CD14-positive monocyte (primary cell): Measurements from ENCODE around the gene MOB3B. TPM values are rescaled to one million over a fixed set of nuclear protein-coding genes. Genes with fewer than 3 reads are reported as not detected.

Source experiments
- DNase-seq, 3 donors: peaks; one replicate each; pipeline ENCODE4 v3.0.0-alpha.2; 2011 to 2022
- H2AFZ ChIP-seq: 2 replicates; pipeline ENCODE4 v1.6.0; 2012; ENCODE audit warnings: mild to moderate bottlenecking, low read depth, low read length, inconsistent platforms; ENCODE audit not compliant: insufficient read depth, poor library complexity, severe bottlenecking
- H3K27ac ChIP-seq, 2 donors: 1 replicate in 1 of 2; 2 replicates in 1 of 2; pipeline ENCODE4 v1.5.1; 2012 to 2013; ENCODE audit warnings: low read length in 2 of 2, control low read depth in 1 of 2, inconsistent platforms in 1 of 2, low read depth in 1 of 2, mild to moderate bottlenecking in 1 of 2
- H3K27me3 ChIP-seq, 2 donors: one replicate each; pipeline versions ENCODE4 v1.6.0 to v1.6.1; 2011 to 2013; ENCODE audit warnings: low read length in 2 of 2; ENCODE audit not compliant: control insufficient read depth in 2 of 2, insufficient read depth in 2 of 2
- H3K36me3 ChIP-seq, 2 donors: replicated peaks in 1 of 2; 1 replicate in 1 of 2; 2 replicates in 1 of 2; pipeline versions ENCODE4 v1.5.1 to v1.6.1; 2012 to 2013; ENCODE audit warnings: low read length in 2 of 2, control low read depth in 1 of 2, inconsistent platforms in 1 of 2, mild to moderate bottlenecking in 1 of 2; ENCODE audit not compliant: insufficient read depth in 2 of 2, control insufficient read depth in 1 of 2
- H3K4me1 ChIP-seq, 2 donors: 1 replicate in 1 of 2; 2 replicates in 1 of 2; pipeline versions ENCODE4 v1.5.1 to v1.6.1; 2012 to 2013; ENCODE audit warnings: low read length in 2 of 2, control low read depth in 1 of 2, inconsistent platforms in 1 of 2, mild to moderate bottlenecking in 1 of 2, moderate library complexity in 1 of 2; ENCODE audit not compliant: insufficient read depth in 2 of 2, control insufficient read depth in 1 of 2
- H3K4me2 ChIP-seq: replicated peaks from 2 replicates; pipeline ENCODE3; 2012; ENCODE audit warnings: low read length, moderate library complexity, mild to moderate bottlenecking; ENCODE audit not compliant: poor library complexity, severe bottlenecking; ENCODE audit errors: extremely low read depth
- H3K4me3 ChIP-seq, 3 experiments: fragments of 200-600 bp in 1 of 3; sonication (generic) in 1 of 3; replicated peaks in 1 of 3; 1 replicate in 2 of 3; 2 replicates in 1 of 3; pipeline ENCODE4 v1.5.1; 2011 to 2013; ENCODE audit warnings: low read length in 3 of 3, mild to moderate bottlenecking in 3 of 3, control low read depth in 2 of 3, low read depth in 2 of 3, inconsistent platforms in 1 of 3, moderate library complexity in 1 of 3
- H3K79me2 ChIP-seq: 2 replicates; pipeline ENCODE4 v1.6.0; 2012; ENCODE audit warnings: mild to moderate bottlenecking, control low read depth, inconsistent platforms, low read length, moderate library complexity; ENCODE audit not compliant: insufficient read depth
- H3K9ac ChIP-seq: 2 replicates; pipeline ENCODE4 v1.6.0; 2017; ENCODE audit warnings: low read length, mild to moderate bottlenecking; ENCODE audit not compliant: insufficient read depth, poor library complexity, severe bottlenecking
- H3K9me3 ChIP-seq, 2 donors: replicated peaks in 1 of 2; 1 replicate in 1 of 2; 2 replicates in 1 of 2; pipeline versions ENCODE4 v1.5.1 to v1.6.1; 2012 to 2013; ENCODE audit warnings: low read length in 2 of 2, control low read depth in 1 of 2; ENCODE audit not compliant: control insufficient read depth in 1 of 2, insufficient read depth in 1 of 2
- H4K20me1 ChIP-seq: 2 replicates; pipeline ENCODE4 v1.6.0; 2012; ENCODE audit warnings: mild to moderate bottlenecking, low read length, control low read depth, moderate library complexity; ENCODE audit not compliant: insufficient read depth
- H3K27ac Mint-ChIP-seq, 7 donors: one replicate each; pipeline ENCODE4 v1.8.0; 2020; ENCODE audit warnings: mild to moderate bottlenecking in 7 of 7, mixed read lengths in 7 of 7, moderate library complexity in 6 of 7, inconsistent platforms in 2 of 7
- H3K27me3 Mint-ChIP-seq, 3 donors: one replicate each; pipeline ENCODE4 v1.8.0; 2021 to 2022; ENCODE audit warnings: low read depth in 3 of 3, mild to moderate bottlenecking in 3 of 3, mixed read lengths in 3 of 3, moderate library complexity in 3 of 3, inconsistent platforms in 1 of 3
- H3K36me3 Mint-ChIP-seq, 2 donors: one replicate each; pipeline ENCODE4 v1.8.0; 2020; ENCODE audit warnings: mixed read lengths in 2 of 2, inconsistent platforms in 1 of 2, mild to moderate bottlenecking in 1 of 2
- H3K4me1 Mint-ChIP-seq: one replicate; pipeline ENCODE4 v1.8.0; 2020; ENCODE audit warnings: mild to moderate bottlenecking, mixed read lengths
- H3K4me3 Mint-ChIP-seq, 2 donors: one replicate each; pipeline ENCODE4 v1.8.0; 2020; ENCODE audit warnings: mild to moderate bottlenecking in 2 of 2, mixed read lengths in 2 of 2, moderate library complexity in 1 of 2
- H3K9me3 Mint-ChIP-seq, 7 donors: one replicate each; pipeline ENCODE4 v1.8.0; 2020 to 2022; ENCODE audit warnings: mixed read lengths in 7 of 7, mild to moderate bottlenecking in 6 of 7, moderate library complexity in 6 of 7, inconsistent platforms in 2 of 7
- WGBS: methylation state at CpG from one replicate; pipeline ENCODE4 v1.1.5; 2013; ENCODE audit warnings: missing lambda C conversion rate; ENCODE audit not compliant: insufficient coverage; 5-methylcytosine and 5-hydroxymethylcytosine counted together
- intact Hi-C, 2 donors: fragments of 100-400 bp; cut with micrococcal nuclease; formaldehyde crosslinking; loops; one replicate each; pipeline versions ENCODE4 v1.15.0 to v1.15.1; 2023
- polyA plus RNA-seq, 3 donors: library from polyadenylated mRNA; depleted of rRNA in 1 of 3; unstranded in 2 of 3; stranded (reverse) in 1 of 3; fragments of 300-500 nt in 2 of 3; fragments of >200 nt in 1 of 3; fragmentation: Illumina TruSeq in 2 of 3; gene quantifications; 1 replicate in 2 of 3; 2 replicates in 1 of 3; pipeline ENCODE4 v1.2.3, GENCODE V29; 2012 to 2021
- TF ChIP-seq, protein P1 (sequence below): fragments of 200-600 bp; IDR thresholded peaks from one replicate; pipeline ENCODE4 v1.8.0; 2022; ENCODE audit warnings: antibody characterized with exemption, mild to moderate bottlenecking

MOB3B gene
- polyA plus RNA-seq, 3 donors, result 1.2 to 2.2 (median 1.4) TPM

DNA sequence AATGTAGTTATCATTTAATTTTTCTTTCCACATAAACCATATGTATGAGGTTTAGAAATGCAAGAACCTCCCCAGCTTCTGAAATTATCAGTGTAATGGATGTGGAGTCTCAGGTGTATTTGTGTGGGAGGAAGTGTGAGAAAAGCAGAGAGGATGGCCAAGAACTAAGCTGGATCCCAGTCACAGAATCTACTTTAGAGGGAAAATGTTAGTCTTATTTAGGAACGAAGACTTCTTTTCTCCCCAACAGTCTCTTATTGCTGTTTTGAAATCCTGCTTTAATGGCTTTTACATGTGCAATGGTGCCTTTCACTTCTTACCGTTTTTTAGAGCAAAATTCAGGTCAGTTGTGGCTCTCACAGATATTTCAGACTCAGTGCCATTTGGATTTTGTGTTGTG, 235.6 kb downstream of the MOB3B start:
- Histone ChIP-seq H3K4me2 (no peak overlapping the region), H3K9me3 (no peaks in the 10 kb centered on the region), H3K27ac (no peak overlapping the region), H3K9ac (no peak overlapping the region), H3K36me3 (no peaks in the 10 kb centered on the region), H4K20me1 (no peaks in the 10 kb centered on the region), H3K27me3 (no peaks in the 10 kb centered on the region), H3K4me1 (no peaks in the 10 kb centered on the region), H3K79me2 (no peaks in the 10 kb centered on the region), H3K4me3 (no peak overlapping the region), H2AFZ (no peak overlapping the region)
- no peak for DNase-seq
- Mint-ChIP-seq H3K36me3 (no peaks in the 10 kb centered on the region), H3K27ac (no peak overlapping the region), H3K9me3 (no peaks in the 10 kb centered on the region), H3K4me3 (no peak overlapping the region), H3K27me3 (peaks cover 0 to 2% (median 1%) of the 10 kb centered on the region in 3 donors), H3K4me1 (no peaks in the 10 kb centered on the region)
- WGBS, result no CpG with 5 or more reads among the region's 2 CpGs
- TF ChIP-seq, protein P1, sequence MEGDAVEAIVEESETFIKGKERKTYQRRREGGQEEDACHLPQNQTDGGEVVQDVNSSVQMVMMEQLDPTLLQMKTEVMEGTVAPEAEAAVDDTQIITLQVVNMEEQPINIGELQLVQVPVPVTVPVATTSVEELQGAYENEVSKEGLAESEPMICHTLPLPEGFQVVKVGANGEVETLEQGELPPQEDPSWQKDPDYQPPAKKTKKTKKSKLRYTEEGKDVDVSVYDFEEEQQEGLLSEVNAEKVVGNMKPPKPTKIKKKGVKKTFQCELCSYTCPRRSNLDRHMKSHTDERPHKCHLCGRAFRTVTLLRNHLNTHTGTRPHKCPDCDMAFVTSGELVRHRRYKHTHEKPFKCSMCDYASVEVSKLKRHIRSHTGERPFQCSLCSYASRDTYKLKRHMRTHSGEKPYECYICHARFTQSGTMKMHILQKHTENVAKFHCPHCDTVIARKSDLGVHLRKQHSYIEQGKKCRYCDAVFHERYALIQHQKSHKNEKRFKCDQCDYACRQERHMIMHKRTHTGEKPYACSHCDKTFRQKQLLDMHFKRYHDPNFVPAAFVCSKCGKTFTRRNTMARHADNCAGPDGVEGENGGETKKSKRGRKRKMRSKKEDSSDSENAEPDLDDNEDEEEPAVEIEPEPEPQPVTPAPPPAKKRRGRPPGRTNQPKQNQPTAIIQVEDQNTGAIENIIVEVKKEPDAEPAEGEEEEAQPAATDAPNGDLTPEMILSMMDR, result no peak
- intact Hi-C loops, result no loop called here

DNA sequence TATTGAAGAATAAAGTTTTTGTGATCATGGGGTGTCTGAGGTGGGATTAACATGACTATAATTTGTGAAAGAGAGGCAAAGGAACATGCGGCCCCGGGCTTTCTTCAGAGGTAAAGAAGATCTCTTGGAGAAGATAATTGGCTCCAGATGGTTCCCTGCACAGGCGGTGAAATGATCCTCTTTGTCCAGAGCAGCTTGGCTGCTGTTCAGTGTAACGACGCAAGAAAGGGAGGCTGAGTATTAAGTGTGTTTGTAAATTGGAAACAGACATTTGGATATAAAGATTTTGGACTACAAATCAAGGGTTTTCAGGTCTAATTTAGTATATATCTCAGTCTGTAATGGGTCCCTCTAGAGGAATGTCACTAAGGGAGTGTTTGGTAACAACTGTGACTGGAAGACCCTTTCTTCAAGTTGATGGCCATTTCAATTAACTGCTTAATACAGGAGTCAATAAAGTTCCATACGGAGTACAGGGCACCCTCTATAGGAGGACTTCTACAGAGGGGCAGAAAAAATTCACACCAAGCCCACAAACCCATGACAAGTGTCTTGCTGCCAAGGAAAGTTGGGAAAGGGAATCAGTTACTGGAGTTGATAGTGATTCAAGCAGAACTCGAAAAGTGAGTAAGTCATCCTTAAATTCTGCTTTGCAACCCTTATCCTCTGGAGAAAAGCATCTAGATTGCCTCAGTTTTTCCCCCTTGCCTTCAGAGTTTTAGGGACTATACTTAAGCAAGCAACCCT, 236.8 kb downstream of the MOB3B start:
- Histone ChIP-seq H3K9ac (no peak overlapping the region), H3K4me3 (no peak overlapping the region), H3K9me3 (no peaks in the 10 kb centered on the region), H3K4me1 (no peaks in the 10 kb centered on the region), H3K4me2 (no peak overlapping the region), H3K36me3 (no peaks in the 10 kb centered on the region), H3K79me2 (no peaks in the 10 kb centered on the region), H3K27me3 (no peaks in the 10 kb centered on the region), H3K27ac (no peak overlapping the region), H4K20me1 (no peaks in the 10 kb centered on the region), H2AFZ (no peak overlapping the region)
- WGBS, result 98% methylated on average over 5 of the region's 7 CpGs
- Mint-ChIP-seq H3K27ac (no peak overlapping the region), H3K9me3 (no peaks in the 10 kb centered on the region), H3K36me3 (no peaks in the 10 kb centered on the region), H3K4me1 (no peaks in the 10 kb centered on the region), H3K4me3 (no peak overlapping the region), H3K27me3 (peaks cover 1 to 3% (median 2%) of the 10 kb centered on the region in 3 donors)
- intact Hi-C loops, result no loop called here
- TF ChIP-seq, protein P1, result no peak
- DNase-seq, result no peak
